GM23338 (cell line): ENCODE measurements around the gene NEK6. TPM values are rescaled to one million over a fixed set of nuclear protein-coding genes. Genes with fewer than 3 reads are reported as not detected.

Experiments
- ATAC-seq: fragments of 200-7000 bp; cut with Tn5 transposase; 3 replicates; pipeline ENCODE4 v1.9.1; 2020
- DNase-seq: peaks from one replicate; pipeline ENCODE4 v3.0.0-alpha.2; 2015; ENCODE audit warnings: low spot score
- H2AFZ ChIP-seq: fragments of 200-600 bp; sonication (generic); 2 replicates; pipeline ENCODE4 v1.8.0; 2016; ENCODE audit warnings: antibody characterized with exemption, mild to moderate bottlenecking, moderate library complexity
- H3F3A ChIP-seq: fragments of 200-600 bp; sonication (generic); replicated peaks from 2 replicates; pipeline ENCODE4 v1.8.0; 2017; ENCODE audit warnings: antibody characterized with exemption, mixed run types, low read depth
- H3K27ac ChIP-seq: fragments of 200-600 bp; sonication (generic); 2 replicates; pipeline ENCODE4 v1.6.1; 2016; ENCODE audit warnings: low read depth
- H3K27me3 ChIP-seq: fragments of 200-600 bp; sonication (generic); 2 replicates; pipeline ENCODE4 v1.8.0; 2016; ENCODE audit warnings: mild to moderate bottlenecking, mixed run types, moderate library complexity; ENCODE audit not compliant: insufficient read depth
- H3K36me3 ChIP-seq: fragments of 200-600 bp; sonication (generic); 2 replicates; pipeline ENCODE4 v1.8.0; 2016; ENCODE audit warnings: mild to moderate bottlenecking; ENCODE audit not compliant: insufficient read depth
- H3K4me1 ChIP-seq: fragments of 200-600 bp; sonication (generic); 2 replicates; pipeline ENCODE4 v1.8.0; 2016; ENCODE audit warnings: mild to moderate bottlenecking, moderate library complexity; ENCODE audit not compliant: insufficient read depth
- H3K4me2 ChIP-seq: fragments of 200-600 bp; sonication (generic); 2 replicates; pipeline ENCODE4 v1.7.1; 2017; ENCODE audit warnings: mixed run types
- H3K4me3 ChIP-seq: fragments of 200-600 bp; sonication (generic); 2 replicates; pipeline ENCODE4 v1.6.1; 2016; ENCODE audit warnings: mixed run types
- H3K79me2 ChIP-seq: fragments of 200-600 bp; sonication (generic); replicated peaks from 2 replicates; pipeline ENCODE4 v1.8.0; 2017; ENCODE audit warnings: mild to moderate bottlenecking; ENCODE audit not compliant: insufficient read depth
- H3K9me2 ChIP-seq: fragments of 200-600 bp; sonication (generic); 2 replicates; pipeline ENCODE4 v1.8.0; 2017; ENCODE audit not compliant: insufficient read depth
- H4K20me1 ChIP-seq: fragments of 200-600 bp; sonication (generic); replicated peaks from 2 replicates; pipeline ENCODE4 v1.8.0; 2017; ENCODE audit warnings: mild to moderate bottlenecking; ENCODE audit not compliant: insufficient read depth
- H3K27ac Mint-ChIP-seq: 2 replicates; pipeline ENCODE4 v1.8.0; 2020; ENCODE audit warnings: inconsistent platforms, mild to moderate bottlenecking, moderate library complexity, mixed read lengths
- H3K27me3 Mint-ChIP-seq: 3 replicates; pipeline ENCODE4 v1.8.0; 2022; ENCODE audit warnings: low read depth, mild to moderate bottlenecking, moderate library complexity, mixed read lengths, inconsistent platforms; ENCODE audit not compliant: insufficient read depth, poor library complexity
- H3K36me3 Mint-ChIP-seq: 3 replicates; pipeline ENCODE4 v1.8.0; 2021; ENCODE audit warnings: low read depth, mild to moderate bottlenecking, inconsistent platforms, moderate library complexity, mixed read lengths
- H3K4me1 Mint-ChIP-seq: 3 replicates; pipeline ENCODE4 v1.8.0; 2020; ENCODE audit warnings: mild to moderate bottlenecking, inconsistent platforms, mixed read lengths
- H3K4me3 Mint-ChIP-seq: 3 replicates; pipeline ENCODE4 v1.8.0; 2021; ENCODE audit warnings: moderate library complexity, mild to moderate bottlenecking, inconsistent platforms, mixed read lengths
- H3K9me3 Mint-ChIP-seq: 3 replicates; pipeline ENCODE4 v1.8.0; 2020; ENCODE audit warnings: moderate library complexity, mild to moderate bottlenecking, inconsistent platforms, mixed read lengths
- CREB1 ChIP-seq: fragments of 250-450 bp; sonication (Bioruptor Pico); IDR thresholded peaks from 2 replicates; pipeline ENCODE4 v1.5.0; 2020; ENCODE audit warnings: low read depth, mild to moderate bottlenecking, moderate library complexity
- ETS1 ChIP-seq: IDR thresholded peaks from 2 replicates; pipeline ENCODE4 v1.6.1; 2016; ENCODE audit warnings: antibody characterized with exemption
- EZH2phosphoT487 ChIP-seq: fragments of 200-600 bp; sonication (generic); IDR thresholded peaks from one replicate; pipeline ENCODE4 v1.8.1; 2018; ENCODE audit warnings: antibody characterized with exemption; ENCODE audit not compliant: unreplicated experiment
- JUNB ChIP-seq: IDR thresholded peaks from one replicate; pipeline ENCODE4 v1.6.1; 2016; ENCODE audit warnings: antibody characterized with exemption; ENCODE audit not compliant: unreplicated experiment
- NANOG ChIP-seq: IDR thresholded peaks from 2 replicates; pipeline ENCODE4 v1.6.1; 2016; ENCODE audit warnings: antibody characterized with exemption, borderline replicate concordance
- POLR2AphosphoS5 ChIP-seq: IDR thresholded peaks from 2 replicates; pipeline ENCODE4 v1.6.1; 2016; ENCODE audit warnings: antibody characterized with exemption, low read depth
- STAT1 ChIP-seq: IDR thresholded peaks from one replicate; pipeline ENCODE4 v1.6.1; 2016; ENCODE audit warnings: antibody characterized with exemption; ENCODE audit not compliant: unreplicated experiment
- ZNF114 ChIP-seq: fragments of 250-450 bp; sonication (Bioruptor Pico); IDR thresholded peaks from 2 replicates; pipeline ENCODE4 v1.5.0; 2020; ENCODE audit warnings: mild to moderate bottlenecking, moderate library complexity
- ZNF331 ChIP-seq: fragments of 250-450 bp; sonication (Bioruptor Pico); IDR thresholded peaks from 2 replicates; pipeline ENCODE4 v1.5.0; 2020; ENCODE audit warnings: low read depth, mild to moderate bottlenecking, moderate library complexity
- ZNF462 ChIP-seq: fragments of 250-450 bp; sonication (Bioruptor Pico); IDR thresholded peaks from 2 replicates; pipeline ENCODE4 v1.5.0; 2020; ENCODE audit warnings: mild to moderate bottlenecking, moderate library complexity
- polyA plus RNA-seq: library from polyadenylated mRNA; unstranded; fragments of >200 nt; fragmentation: Nextera tagmentation; extraction: Ambion mirVana; gene quantifications from 2 replicates; pipeline ENCODE4 v1.2.1, GENCODE V29; 2016
- total RNA-seq: library from RNA; depleted of rRNA; stranded (reverse); fragments of >200 nt; shearing (Covaris generic); gene quantifications from 2 replicates; pipeline ENCODE4 v1.2.3, GENCODE V29; 2014

NEK6 gene
- total and polyA plus RNA-seq, 2 experiments from 2014 or later = 8.1 to 11.2 TPM

GRCh38 chr9:124260769-124261603, 3.2 kb downstream of the NEK6 start:
- ATAC-seq (no peak), DNase-seq (no peak)
- H3F3A ChIP-seq = peaks cover 7% of the 10 kb centered on the region; the same call in 1 of the 2 replicates
- Mint-ChIP-seq H3K36me3 (no peaks in the 10 kb centered on the region; the same call in 1 of the 3 replicates), H3K4me3 (no peak overlapping the region), H3K9me3 (no peaks in the 10 kb centered on the region; the same call in 2 of the 3 replicates), H3K27ac (no peak overlapping the region), H3K4me1 (peaks cover 58% of the 10 kb centered on the region), H3K27me3 (peaks cover 32% of the 10 kb centered on the region)
- no peak overlapping the region for H3K4me3 ChIP-seq
- H2AFZ ChIP-seq = no peak overlapping the region
- H3K27me3 ChIP-seq = no peaks in the 10 kb centered on the region
- no peaks in the 10 kb centered on the region for H3K36me3 ChIP-seq
- no peak overlapping the region; the same call in 1 of the 2 replicates for H3K27ac ChIP-seq
- H3K4me2 ChIP-seq = no peak overlapping the region
- H3K4me1 ChIP-seq = peaks cover 43% of the 10 kb centered on the region
- H3K79me2 ChIP-seq = peaks cover 46% of the 10 kb centered on the region
- no peak for TF ChIP-seq ZNF114
- TF ChIP-seq CREB1 (CRISPR knock-in tag) = no peak
- no peak for TF ChIP-seq NANOG
- TF ChIP-seq ETS1 = no peak
- no peak for TF ChIP-seq EZH2phosphoT487
- no peak for TF ChIP-seq POLR2AphosphoS5
- TF ChIP-seq STAT1 = no peak
- no peak for TF ChIP-seq JUNB
- no peak for TF ChIP-seq ZNF331 (CRISPR knock-in tag)
- no peak for TF ChIP-seq ZNF462
- no peaks in the 10 kb centered on the region for H3K9me2 ChIP-seq
- no peaks in the 10 kb centered on the region for H4K20me1 ChIP-seq
